ENCODE measurements around the gene SLC38A10.

Gene SLC38A10

GRCh38 chr17:81200201-81200600, 94.9 kb downstream of the SLC38A10 start:
- no peak for DNase-seq

- DNase-seq: no peak
Observed at GRCh38 chr17:81199482-81199830, 95.7 kb downstream of the SLC38A10 start.

- DNase-seq: no peak
Observed at GRCh38 chr17:81198826-81199481, 96.2 kb downstream of the SLC38A10 start.

GRCh38 chr17:81197831-81198490, 97.1 kb downstream of the SLC38A10 start:
- no peak for DNase-seq

GRCh38 chr17:81197409-81197795, 97.7 kb downstream of the SLC38A10 start:
- DNase-seq: no peak

GRCh38 chr17:81196505-81197408, 98.3 kb downstream of the SLC38A10 start:
- no peak for DNase-seq

- no peak for DNase-seq
Observed at GRCh38 chr17:81195941-81196495, 99.1 kb downstream of the SLC38A10 start.

All from SIG-M5 (cell line).